CD4-positive, alpha-beta T cell (primary cell): ENCODE measurements around the gene LTA4H. TPM values are rescaled to one million over a fixed set of nuclear protein-coding genes. Genes with fewer than 3 reads are reported as not detected.

Experiments used
- ATAC-seq: fragments of 200-7000 bp; cut with Tn5 transposase; one replicate; pipeline ENCODE4 v1.10.0; 2022; ENCODE audit warnings: mild to moderate bottlenecking; ENCODE audit not compliant: poor library complexity
- CTCF ChIA-PET: fragments of 350-600 bp; sonication (Branson Sonifier 250); formaldehyde crosslinking; loops from one replicate; lab custom pipeline; 2021; ENCODE audit warnings: antibody characterized with exemption, inconsistent platforms; lab: Charles Lee
- POLR2A ChIA-PET: fragments of 350-600 bp; sonication (Branson Sonifier 250); formaldehyde crosslinking; loops from one replicate; lab custom pipeline; 2021; ENCODE audit warnings: antibody characterized with exemption, inconsistent platforms; lab: Charles Lee
- DNase-seq, 14 experiments: peaks; one replicate each; pipeline ENCODE4 v3.0.0-alpha.2; 2013 to 2020; ENCODE audit warnings: mixed read lengths in 2 of 14
- H3K27ac ChIP-seq, 2 donors: one replicate each; pipeline versions ENCODE4 v1.5.1 to v1.7.0; 2013; ENCODE audit warnings: low read length in 2 of 2, low read depth in 1 of 2, mild to moderate bottlenecking in 1 of 2
- H3K27me3 ChIP-seq, 2 experiments: 1 replicate in 1 of 2; 2 replicates in 1 of 2; pipeline versions ENCODE4 v1.6.1 to v1.7.0; 2013; ENCODE audit warnings: low read length in 2 of 2, control low read depth in 1 of 2, mild to moderate bottlenecking in 1 of 2, moderate library complexity in 1 of 2; ENCODE audit not compliant: insufficient read depth in 2 of 2, control insufficient read depth in 1 of 2
- H3K36me3 ChIP-seq: one replicate; pipeline ENCODE4 v1.6.1; 2013; ENCODE audit warnings: low read length, control low read depth; ENCODE audit not compliant: insufficient read depth
- H3K4me1 ChIP-seq: one replicate; pipeline ENCODE4 v1.6.1; 2013; ENCODE audit warnings: low read length, control low read depth; ENCODE audit not compliant: insufficient read depth
- H3K4me3 ChIP-seq: one replicate; pipeline ENCODE4 v1.5.1; 2013; ENCODE audit warnings: mild to moderate bottlenecking, low read length, moderate library complexity
- H3K9me3 ChIP-seq, 2 experiments: 1 replicate in 1 of 2; 2 replicates in 1 of 2; pipeline versions ENCODE4 v1.6.1 to v1.7.0; 2013; ENCODE audit warnings: low read length in 2 of 2, mild to moderate bottlenecking in 2 of 2, control low read depth in 1 of 2, moderate library complexity in 1 of 2; ENCODE audit not compliant: control insufficient read depth in 1 of 2, insufficient read depth in 1 of 2
- H3K27ac Mint-ChIP-seq: one replicate; pipeline ENCODE4 v1.8.0; 2020; ENCODE audit warnings: mixed read lengths
- H3K27me3 Mint-ChIP-seq: one replicate; pipeline ENCODE4 v1.8.0; 2021; ENCODE audit warnings: mixed read lengths
- H3K36me3 Mint-ChIP-seq: one replicate; pipeline ENCODE4 v1.8.0; 2021; ENCODE audit warnings: low read depth, mixed read lengths
- H3K4me1 Mint-ChIP-seq: one replicate; pipeline ENCODE4 v1.8.0; 2021; ENCODE audit warnings: low read depth, mixed read lengths
- H3K4me3 Mint-ChIP-seq: one replicate; pipeline ENCODE4 v1.8.0; 2020; ENCODE audit warnings: mild to moderate bottlenecking, mixed read lengths
- H3K9me3 Mint-ChIP-seq: one replicate; pipeline ENCODE4 v1.8.0; 2020; ENCODE audit warnings: mixed read lengths
- CTCF ChIP-seq: fragments of 200-600 bp; IDR thresholded peaks from one replicate; pipeline ENCODE4 v1.8.0; 2022; ENCODE audit warnings: antibody characterized with exemption, mild to moderate bottlenecking
- intact Hi-C, 2 experiments: fragments of 100-400 bp; cut with DNase I in 1 of 2; cut with micrococcal nuclease in 1 of 2; formaldehyde crosslinking; loops; one replicate each; pipeline versions ENCODE4 v1.15.1 to v1.9.0; 2023 to 2025; cut with DNase I, micrococcal nuclease
- total RNA-seq, 174 experiments: library from RNA in 2 of 174; stranded (reverse) in 2 of 174; gene quantifications; one replicate each; pipeline ENCODE4 v1.2.3 and lab custom pipeline; 2021 to 2026

LTA4H gene
- total RNA-seq, 2 experiments from 2014 or later = 43.0 to 44.0 TPM

- no peaks in the 10 kb centered on the region for H3K27me3 ChIP-seq
- H3K4me1 ChIP-seq = no peaks in the 10 kb centered on the region
- H3K36me3 ChIP-seq = no peaks in the 10 kb centered on the region
- H3K27me3 Mint-ChIP-seq = no peaks in the 10 kb centered on the region
- DNase-seq (peak in 1 of 14 experiments; percentile 17), ATAC-seq (no peak)
- no peak overlapping the region for H3K27ac ChIP-seq
- H3K4me1 Mint-ChIP-seq = no peaks in the 10 kb centered on the region
- intact Hi-C loops = loop anchor here in 1 of 2 experiments (2.0 kb wide), 1 partner anchor 40 kb away; no protein-coding TSS in a partner anchor
- no peaks in the 10 kb centered on the region for H3K9me3 ChIP-seq
- H3K4me3 Mint-ChIP-seq = no peak overlapping the region
- H3K36me3 Mint-ChIP-seq = peaks cover 5% of the 10 kb centered on the region
- no peak for TF ChIP-seq CTCF
- no peak overlapping the region for H3K27ac Mint-ChIP-seq
- POLR2A ChIA-PET = interaction anchor here (1.8 kb wide), 1 partner anchor 15 kb away, joined by 6 read pairs; no protein-coding TSS in a partner anchor
- no peak overlapping the region for H3K4me3 ChIP-seq
- no peaks in the 10 kb centered on the region for H3K9me3 Mint-ChIP-seq
- CTCF ChIA-PET = interaction anchor here (0.6 kb wide), 1 partner anchor 390 kb away, joined by 3 read pairs; no protein-coding TSS in a partner anchor
Observed at GRCh38 chr12:95959107-95959506, 76.3 kb downstream of the LTA4H start.

DNA sequence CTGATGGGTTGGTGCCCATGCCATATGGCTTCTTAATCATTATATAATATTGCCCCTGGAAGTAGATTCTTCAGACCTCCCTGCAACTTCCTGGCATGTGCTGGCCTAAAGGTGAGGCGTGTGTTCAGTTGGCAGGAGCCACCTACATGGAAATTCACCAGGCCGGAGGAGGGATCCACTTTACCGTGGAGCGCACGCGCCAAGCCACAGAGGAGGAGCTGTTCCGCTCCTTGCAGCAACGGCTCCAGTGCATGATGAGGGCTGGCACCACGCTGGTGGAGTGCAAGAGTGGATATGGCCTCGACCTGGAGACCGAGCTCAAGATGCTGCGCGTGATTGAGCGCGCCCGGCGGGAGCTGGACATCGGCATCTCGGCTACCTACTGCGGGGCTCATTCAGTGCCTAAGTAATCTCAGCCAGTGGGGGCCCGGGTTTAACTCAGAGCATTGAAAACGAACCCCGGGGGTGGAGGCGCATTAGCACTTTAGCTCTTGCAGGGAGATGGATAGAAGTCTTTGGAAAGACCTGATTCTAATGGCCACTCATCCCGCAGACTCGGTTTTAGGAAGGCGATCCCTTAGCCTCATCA lies 78.7 kb downstream of the LTA4H start:
- DNase-seq = no peak
- ATAC-seq = no peak
- no peak overlapping the region for H3K27ac Mint-ChIP-seq
- no peaks in the 10 kb centered on the region for H3K36me3 Mint-ChIP-seq
- no peak for TF ChIP-seq CTCF
- no peaks in the 10 kb centered on the region for H3K27me3 ChIP-seq
- H3K9me3 Mint-ChIP-seq = no peaks in the 10 kb centered on the region
- no peak overlapping the region for H3K4me3 Mint-ChIP-seq
- ChIA-PET POLR2A (no interaction called here), CTCF (no interaction called here)
- no peaks in the 10 kb centered on the region for H3K9me3 ChIP-seq
- no peaks in the 10 kb centered on the region for H3K4me1 Mint-ChIP-seq
- no peaks in the 10 kb centered on the region for H3K36me3 ChIP-seq
- H3K4me3 ChIP-seq = no peak overlapping the region
- no peaks in the 10 kb centered on the region for H3K27me3 Mint-ChIP-seq
- no peaks in the 10 kb centered on the region for H3K4me1 ChIP-seq
- no peak overlapping the region for H3K27ac ChIP-seq
- intact Hi-C loops = no loop called here

DNA sequence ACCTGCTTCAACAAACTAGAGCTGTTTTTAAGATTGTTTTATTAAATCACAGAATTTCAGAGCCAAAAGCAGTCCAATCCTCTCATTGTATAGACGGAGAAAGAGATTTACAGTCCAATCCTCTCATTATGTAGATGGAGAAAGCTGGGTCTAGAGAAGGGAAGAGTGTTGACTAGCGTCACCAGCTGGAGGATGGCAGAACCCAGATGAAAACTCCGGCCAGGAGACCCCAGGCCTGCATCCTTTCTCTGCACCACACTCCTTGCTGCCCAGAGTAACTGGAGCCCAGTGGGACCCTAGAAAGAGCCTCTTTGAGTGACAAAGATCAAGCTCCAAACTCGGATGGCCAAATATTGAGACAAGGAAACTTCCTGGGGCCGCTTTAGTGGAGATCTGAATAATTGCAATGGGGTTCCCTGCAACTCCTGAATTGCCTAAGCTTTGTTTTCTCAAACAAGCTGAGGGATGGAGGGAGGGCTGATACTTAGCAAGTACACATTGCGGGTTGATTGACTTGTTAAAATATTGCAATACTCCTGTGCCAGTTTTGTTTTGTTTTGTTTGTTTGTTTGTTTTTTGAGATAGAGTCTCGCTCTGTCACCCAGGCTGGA lies 79.7 kb downstream of the LTA4H start:
- H3K4me3 ChIP-seq = no peak overlapping the region
- POLR2A ChIA-PET = interaction anchor here (2.1 kb wide), 1 partner anchor 13 kb away, joined by 8 read pairs; the partner anchor contains the start of genes AMDHD1 and CCDC38
- DNase-seq (no peak), ATAC-seq (no peak)
- CTCF ChIA-PET = no interaction called here
- TF ChIP-seq CTCF = no peak
- Mint-ChIP-seq H3K36me3 (no peaks in the 10 kb centered on the region), H3K4me1 (no peaks in the 10 kb centered on the region), H3K27me3 (no peaks in the 10 kb centered on the region), H3K27ac (no peak overlapping the region), H3K4me3 (no peak overlapping the region), H3K9me3 (no peaks in the 10 kb centered on the region)
- intact Hi-C loops = no loop called here
- H3K36me3 ChIP-seq = no peaks in the 10 kb centered on the region
- no peaks in the 10 kb centered on the region for H3K9me3 ChIP-seq
- H3K27me3 ChIP-seq = no peaks in the 10 kb centered on the region
- no peaks in the 10 kb centered on the region for H3K4me1 ChIP-seq
- no peak overlapping the region for H3K27ac ChIP-seq
